Skeletal muscle tissue (tissue), 4 donors: Measurements from ENCODE around the gene STARD3NL. TPM values are rescaled to one million over a fixed set of nuclear protein-coding genes. Genes with fewer than 3 reads are reported as not detected.

Experiments
- H3K27ac ChIP-seq: one replicate; pipeline ENCODE4 v1.7.0; 2013; ENCODE audit warnings: mild to moderate bottlenecking, low read depth, low read length, inconsistent platforms
- H3K27me3 ChIP-seq, 3 donors: one replicate each; pipeline ENCODE4 v1.7.0; 2013; ENCODE audit warnings: low read length in 3 of 3; ENCODE audit not compliant: control insufficient read depth in 3 of 3, insufficient read depth in 3 of 3
- H3K36me3 ChIP-seq, 3 donors: one replicate each; pipeline ENCODE4 v1.7.0; 2013; ENCODE audit warnings: low read length in 3 of 3; ENCODE audit not compliant: control insufficient read depth in 3 of 3, insufficient read depth in 3 of 3
- H3K4me1 ChIP-seq, 3 donors: one replicate each; pipeline ENCODE4 v1.7.0; 2013; ENCODE audit warnings: low read length in 3 of 3, mild to moderate bottlenecking in 3 of 3; ENCODE audit not compliant: control insufficient read depth in 3 of 3, insufficient read depth in 3 of 3
- H3K4me3 ChIP-seq, 3 donors: one replicate each; pipeline ENCODE4 v1.7.0; 2013; ENCODE audit warnings: low read length in 3 of 3
- H3K9ac ChIP-seq, 3 donors: one replicate each; pipeline ENCODE4 v1.7.0; 2013; ENCODE audit warnings: low read length in 3 of 3, mild to moderate bottlenecking in 3 of 3, moderate library complexity in 2 of 3, low read depth in 1 of 3
- H3K9me3 ChIP-seq, 3 donors: one replicate each; pipeline ENCODE4 v1.7.0; 2013; ENCODE audit warnings: low read length in 3 of 3; ENCODE audit not compliant: control insufficient read depth in 3 of 3
- total RNA-seq: library from RNA; depleted of rRNA; stranded (reverse); fragments of >200 nt; gene quantifications from one replicate; pipeline ENCODE4 v1.2.3, GENCODE V29; 2014
- donor health status: Osteomylitis.

STARD3NL gene
- total RNA-seq, 1 donor from 2014 or later = 28.2 TPM

GRCh38 chr7:38215735-38216670, 38.0 kb downstream of the STARD3NL start:
- Histone ChIP-seq H3K27ac (no peak overlapping the region), H3K27me3 (no peaks in the 10 kb centered on the region), H3K4me1 (peaks cover 10 to 18% (median 15%) of the 10 kb centered on the region in 3 donors), H3K9me3 (no peaks in the 10 kb centered on the region), H3K9ac (no peak overlapping the region), H3K4me3 (no peak overlapping the region), H3K36me3 (peaks cover 14 to 40% (median 30%) of the 10 kb centered on the region in 3 donors)

- Histone ChIP-seq H3K4me1 (peaks cover 14 to 19% (median 15%) of the 10 kb centered on the region in 3 donors), H3K9me3 (no peaks in the 10 kb centered on the region), H3K4me3 (no peak overlapping the region), H3K36me3 (peaks cover 14 to 49% (median 37%) of the 10 kb centered on the region in 3 donors), H3K9ac (no peak overlapping the region), H3K27ac (no peak overlapping the region), H3K27me3 (no peaks in the 10 kb centered on the region)
Measured at GRCh38 chr7:38217672-38218071, 39.6 kb downstream of the STARD3NL start.

- no peaks in the 10 kb centered on the region for H3K27me3 ChIP-seq
- H3K36me3 ChIP-seq = peaks cover 14 to 42% (median 42%) of the 10 kb centered on the region in 3 donors
- H3K9me3 ChIP-seq = no peaks in the 10 kb centered on the region
- H3K9ac ChIP-seq = no peak overlapping the region
- H3K4me1 ChIP-seq = peaks cover 12 to 19% (median 14%) of the 10 kb centered on the region in 3 donors
- H3K27ac ChIP-seq = no peak overlapping the region
- H3K4me3 ChIP-seq = no peak overlapping the region
Measured at GRCh38 chr7:38220452-38220851, 42.4 kb downstream of the STARD3NL start.

GRCh38 chr7:38222481-38223096, 44.5 kb downstream of the STARD3NL start:
- peaks cover 3 to 6% (median 5%) of the 10 kb centered on the region in 3 donors for H3K4me1 ChIP-seq
- H3K9me3 ChIP-seq = no peaks in the 10 kb centered on the region
- H3K4me3 ChIP-seq = no peak overlapping the region
- no peak overlapping the region for H3K27ac ChIP-seq
- peaks cover 14 to 44% (median 36%) of the 10 kb centered on the region in 3 donors for H3K36me3 ChIP-seq
- H3K27me3 ChIP-seq = no peaks in the 10 kb centered on the region
- no peak overlapping the region for H3K9ac ChIP-seq

- Histone ChIP-seq H3K27ac (no peak overlapping the region), H3K36me3 (peaks cover 14 to 46% (median 33%) of the 10 kb centered on the region in 3 donors), H3K9me3 (no peaks in the 10 kb centered on the region), H3K4me1 (peaks cover 3 to 6% (median 5%) of the 10 kb centered on the region in 3 donors), H3K9ac (no peak overlapping the region), H3K27me3 (no peaks in the 10 kb centered on the region), H3K4me3 (no peak overlapping the region)
Measured at GRCh38 chr7:38223306-38223705, 45.3 kb downstream of the STARD3NL start.

GRCh38 chr7:38224392-38224791, 46.3 kb downstream of the STARD3NL start:
- peaks cover 3 to 6% (median 5%) of the 10 kb centered on the region in 3 donors for H3K4me1 ChIP-seq
- no peak overlapping the region for H3K4me3 ChIP-seq
- no peak overlapping the region for H3K27ac ChIP-seq
- H3K36me3 ChIP-seq = peaks cover 17 to 47% (median 30%) of the 10 kb centered on the region in 3 donors
- no peak overlapping the region for H3K9ac ChIP-seq
- H3K9me3 ChIP-seq = no peaks in the 10 kb centered on the region
- H3K27me3 ChIP-seq = no peaks in the 10 kb centered on the region

GRCh38 chr7:38229386-38229785, 51.3 kb downstream of the STARD3NL start:
- no peak overlapping the region for H3K4me3 ChIP-seq
- no peak overlapping the region for H3K27ac ChIP-seq
- H3K9ac ChIP-seq = no peak overlapping the region
- peaks cover 15 to 34% (median 27%) of the 10 kb centered on the region in 3 donors for H3K36me3 ChIP-seq
- no peaks in the 10 kb centered on the region for H3K9me3 ChIP-seq
- no peaks in the 10 kb centered on the region for H3K27me3 ChIP-seq
- H3K4me1 ChIP-seq = no peaks in the 10 kb centered on the region

GRCh38 chr7:38229884-38230642, 52.0 kb downstream of the STARD3NL start:
- Histone ChIP-seq H3K27me3 (no peaks in the 10 kb centered on the region), H3K4me3 (no peak overlapping the region), H3K9me3 (no peaks in the 10 kb centered on the region), H3K4me1 (no peaks in the 10 kb centered on the region), H3K27ac (no peak overlapping the region), H3K9ac (no peak overlapping the region), H3K36me3 (peaks cover 15 to 32% (median 27%) of the 10 kb centered on the region in 3 donors)

GRCh38 chr7:38232502-38233366, 54.7 kb downstream of the STARD3NL start:
- H3K27ac ChIP-seq = no peak overlapping the region
- peaks cover 10 to 25% (median 24%) of the 10 kb centered on the region in 3 donors for H3K36me3 ChIP-seq
- no peak overlapping the region for H3K9ac ChIP-seq
- no peaks in the 10 kb centered on the region for H3K27me3 ChIP-seq
- H3K4me1 ChIP-seq = no peaks in the 10 kb centered on the region
- no peaks in the 10 kb centered on the region for H3K9me3 ChIP-seq
- no peak overlapping the region for H3K4me3 ChIP-seq
